Ectodermal cell (in vitro differentiated cells): ENCODE measurements around the gene SNCAIP.

Experiments used
- H3K27ac ChIP-seq: 2 replicates; pipeline ENCODE4 v1.7.0; 2013; ENCODE audit warnings: mild to moderate bottlenecking, low read depth, low read length; ENCODE audit not compliant: insufficient read depth, poor library complexity, severe bottlenecking
- H3K27me3 ChIP-seq: 2 replicates; pipeline ENCODE4 v1.7.0; 2013; ENCODE audit warnings: mild to moderate bottlenecking, low read length; ENCODE audit not compliant: insufficient read depth, control insufficient read depth, poor library complexity, severe bottlenecking
- H3K36me3 ChIP-seq: one replicate; pipeline ENCODE4 v1.7.0; 2013; ENCODE audit warnings: low read length; ENCODE audit not compliant: control insufficient read depth, insufficient read depth
- H3K4me1 ChIP-seq: one replicate; pipeline ENCODE4 v1.7.0; 2013; ENCODE audit warnings: low read length; ENCODE audit not compliant: control insufficient read depth, insufficient read depth
- H3K4me3 ChIP-seq: 2 replicates; pipeline ENCODE4 v1.7.0; 2013; ENCODE audit warnings: low read depth, low read length, control low read depth; ENCODE audit not compliant: insufficient read depth
- H3K9me3 ChIP-seq: 2 replicates; pipeline ENCODE4 v1.7.0; 2013; ENCODE audit warnings: mild to moderate bottlenecking, low read length, moderate library complexity; ENCODE audit not compliant: control insufficient read depth
- WGBS, 2 experiments: methylation state at CpG; one replicate each; pipeline ENCODE4 v1.1.7; 2013; ENCODE audit warnings: missing lambda C conversion rate in 2 of 2; 5-methylcytosine and 5-hydroxymethylcytosine counted together

SNCAIP gene

GRCh38 chr5:122314036-122314435, 2.0 kb downstream of the SNCAIP start:
- Histone ChIP-seq H3K27ac (no peak overlapping the region), H3K4me3 (no peak overlapping the region), H3K9me3 (no peaks in the 10 kb centered on the region), H3K36me3 (no peaks in the 10 kb centered on the region), H3K4me1 (peaks cover 5% of the 10 kb centered on the region), H3K27me3 (peaks cover 27% of the 10 kb centered on the region)
- WGBS, 2 experiments: 89 to 100% methylated on average over 1 to 2 of the region's 2 CpGs

GRCh38 chr5:122315521-122315920, 3.5 kb downstream of the SNCAIP start:
- Histone ChIP-seq H3K27ac (no peak overlapping the region), H3K36me3 (no peaks in the 10 kb centered on the region), H3K27me3 (peaks cover 27% of the 10 kb centered on the region), H3K4me3 (no peak overlapping the region), H3K4me1 (peaks cover 5% of the 10 kb centered on the region), H3K9me3 (no peaks in the 10 kb centered on the region)
- 85 to 93% methylated on average over 1 of the region's 1 CpG for WGBS, 2 experiments

- Histone ChIP-seq H3K4me1 (peaks cover 5% of the 10 kb centered on the region), H3K36me3 (no peaks in the 10 kb centered on the region), H3K9me3 (no peaks in the 10 kb centered on the region), H3K27me3 (peaks cover 16% of the 10 kb centered on the region), H3K4me3 (no peak overlapping the region), H3K27ac (no peak overlapping the region)
- 90 to 95% methylated on average over 8 of the region's 8 CpGs for WGBS, 2 experiments
These were observed 4.6 kb downstream of the SNCAIP start for GRCh38 chr5:122316656-122317055.

- no peaks in the 10 kb centered on the region for H3K36me3 ChIP-seq
- H3K4me1 ChIP-seq: no peaks in the 10 kb centered on the region
- 94 to 100% methylated on average over 2 of the region's 2 CpGs for WGBS, 2 experiments
- H3K27me3 ChIP-seq: no peaks in the 10 kb centered on the region
- no peaks in the 10 kb centered on the region for H3K9me3 ChIP-seq
- no peak overlapping the region for H3K4me3 ChIP-seq
- H3K27ac ChIP-seq: no peak overlapping the region
These were observed 7.9 kb downstream of the SNCAIP start for GRCh38 chr5:122319897-122320296.

- H3K4me3 ChIP-seq: no peak overlapping the region
- WGBS, 2 experiments: 90 to 100% methylated on average over 2 of the region's 2 CpGs
- H3K27me3 ChIP-seq: no peaks in the 10 kb centered on the region
- H3K36me3 ChIP-seq: no peaks in the 10 kb centered on the region
- no peaks in the 10 kb centered on the region for H3K4me1 ChIP-seq
- H3K27ac ChIP-seq: no peak overlapping the region
- H3K9me3 ChIP-seq: no peaks in the 10 kb centered on the region
These were observed 9.9 kb downstream of the SNCAIP start for GRCh38 chr5:122321921-122322320.

- no peaks in the 10 kb centered on the region for H3K36me3 ChIP-seq
- 87 to 91% methylated on average over 6 to 7 of the region's 7 CpGs for WGBS, 2 experiments
- H3K4me3 ChIP-seq: no peak overlapping the region
- H3K4me1 ChIP-seq: no peaks in the 10 kb centered on the region
- no peaks in the 10 kb centered on the region for H3K9me3 ChIP-seq
- H3K27ac ChIP-seq: peak overlapping the region; percentile 61
- H3K27me3 ChIP-seq: no peaks in the 10 kb centered on the region
These were observed 10.9 kb downstream of the SNCAIP start for GRCh38 chr5:122322801-122323548.

- Histone ChIP-seq H3K27me3 (no peaks in the 10 kb centered on the region), H3K27ac (no peak overlapping the region), H3K4me3 (no peak overlapping the region), H3K9me3 (no peaks in the 10 kb centered on the region), H3K4me1 (no peaks in the 10 kb centered on the region), H3K36me3 (no peaks in the 10 kb centered on the region)
- 92 to 94% methylated on average over 4 of the region's 4 CpGs for WGBS, 2 experiments
These were observed 11.7 kb downstream of the SNCAIP start for GRCh38 chr5:122323738-122324137.

GRCh38 chr5:122327110-122327509, 15.1 kb downstream of the SNCAIP start:
- no peak overlapping the region for H3K27ac ChIP-seq
- 90 to 93% methylated on average over 2 of the region's 2 CpGs for WGBS, 2 experiments
- H3K4me1 ChIP-seq: peaks cover under 1% of the 10 kb centered on the region
- H3K27me3 ChIP-seq: no peaks in the 10 kb centered on the region
- no peak overlapping the region for H3K4me3 ChIP-seq
- no peaks in the 10 kb centered on the region for H3K9me3 ChIP-seq
- no peaks in the 10 kb centered on the region for H3K36me3 ChIP-seq

GRCh38 chr5:122330881-122331280, 18.8 kb downstream of the SNCAIP start:
- H3K27ac ChIP-seq: no peak overlapping the region
- WGBS, 2 experiments: 94 to 98% methylated on average over 6 of the region's 6 CpGs
- H3K4me3 ChIP-seq: no peak overlapping the region
- no peaks in the 10 kb centered on the region for H3K36me3 ChIP-seq
- H3K9me3 ChIP-seq: no peaks in the 10 kb centered on the region
- H3K4me1 ChIP-seq: peaks cover 8% of the 10 kb centered on the region
- H3K27me3 ChIP-seq: no peaks in the 10 kb centered on the region

- no peaks in the 10 kb centered on the region for H3K9me3 ChIP-seq
- no peak overlapping the region for H3K27ac ChIP-seq
- no peaks in the 10 kb centered on the region for H3K36me3 ChIP-seq
- WGBS, 2 experiments: 91 to 93% methylated on average over 5 of the region's 5 CpGs
- H3K4me1 ChIP-seq: peaks cover 8% of the 10 kb centered on the region
- no peak overlapping the region for H3K4me3 ChIP-seq
- H3K27me3 ChIP-seq: no peaks in the 10 kb centered on the region
These were observed 20.8 kb downstream of the SNCAIP start for GRCh38 chr5:122332599-122333555.
